CD4-positive, alpha-beta T cell treated with Interferon alpha-2 for 1 hour (primary cell): Measurements from ENCODE around the gene S100A12.
"Not testable (repeated sequence)": the region's sequence is repeated elsewhere in the genome, so short reads cannot be mapped to it uniquely, and the experiment has no call there.

ENCODE experiments used
- DNase-seq, 2 donors: peaks; one replicate each; pipeline ENCODE4 v3.0.0-alpha.2; 2020 to 2022

The S100A12 gene

DNA sequence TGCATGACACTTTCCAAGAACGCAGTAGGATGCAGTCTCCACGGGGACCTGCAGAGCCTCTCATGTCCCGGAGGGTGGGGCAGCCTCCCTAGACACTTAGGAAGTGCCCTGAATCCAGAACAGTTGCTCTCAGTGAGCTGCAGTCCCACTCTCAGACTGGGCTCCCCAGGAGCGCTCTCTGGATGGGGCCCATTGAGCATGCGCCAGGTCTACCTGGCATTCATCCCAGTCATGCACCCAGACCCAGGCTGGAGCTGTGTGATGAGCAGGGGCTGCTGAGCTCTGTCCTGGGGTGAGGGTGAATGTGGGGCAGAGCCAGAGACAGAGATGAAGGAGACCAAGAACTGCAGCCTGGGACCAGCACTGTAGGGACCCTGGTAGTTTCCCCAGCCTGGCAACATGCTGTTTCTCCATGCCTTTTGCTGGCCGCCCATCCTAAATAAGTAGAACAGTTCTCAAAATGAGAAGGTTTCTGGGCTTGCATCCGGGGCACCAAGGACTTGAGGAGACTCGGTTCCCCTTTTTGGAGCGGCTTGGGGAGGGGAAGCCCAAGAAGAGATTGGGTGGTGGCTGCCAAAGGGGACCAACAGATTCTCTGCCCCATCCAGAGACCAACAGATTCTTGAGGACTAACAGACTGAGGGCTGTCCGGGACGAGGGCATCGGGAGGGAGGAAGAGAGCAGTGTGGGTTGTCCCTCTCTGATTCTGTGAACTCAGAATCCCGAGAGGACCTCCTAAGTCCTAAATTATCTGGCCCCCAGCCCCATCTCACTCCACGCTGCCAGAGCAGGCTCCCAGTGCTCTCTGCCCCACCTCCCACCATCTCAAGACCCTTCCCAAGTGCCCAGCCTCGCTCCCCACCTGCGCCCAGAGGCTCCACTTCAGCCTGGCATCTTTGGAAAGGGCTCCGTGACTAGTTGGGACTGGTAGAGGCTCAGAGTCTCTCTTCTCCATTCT lies 25.8 kb downstream of the S100A12 start:
- no peak for DNase-seq

DNA sequence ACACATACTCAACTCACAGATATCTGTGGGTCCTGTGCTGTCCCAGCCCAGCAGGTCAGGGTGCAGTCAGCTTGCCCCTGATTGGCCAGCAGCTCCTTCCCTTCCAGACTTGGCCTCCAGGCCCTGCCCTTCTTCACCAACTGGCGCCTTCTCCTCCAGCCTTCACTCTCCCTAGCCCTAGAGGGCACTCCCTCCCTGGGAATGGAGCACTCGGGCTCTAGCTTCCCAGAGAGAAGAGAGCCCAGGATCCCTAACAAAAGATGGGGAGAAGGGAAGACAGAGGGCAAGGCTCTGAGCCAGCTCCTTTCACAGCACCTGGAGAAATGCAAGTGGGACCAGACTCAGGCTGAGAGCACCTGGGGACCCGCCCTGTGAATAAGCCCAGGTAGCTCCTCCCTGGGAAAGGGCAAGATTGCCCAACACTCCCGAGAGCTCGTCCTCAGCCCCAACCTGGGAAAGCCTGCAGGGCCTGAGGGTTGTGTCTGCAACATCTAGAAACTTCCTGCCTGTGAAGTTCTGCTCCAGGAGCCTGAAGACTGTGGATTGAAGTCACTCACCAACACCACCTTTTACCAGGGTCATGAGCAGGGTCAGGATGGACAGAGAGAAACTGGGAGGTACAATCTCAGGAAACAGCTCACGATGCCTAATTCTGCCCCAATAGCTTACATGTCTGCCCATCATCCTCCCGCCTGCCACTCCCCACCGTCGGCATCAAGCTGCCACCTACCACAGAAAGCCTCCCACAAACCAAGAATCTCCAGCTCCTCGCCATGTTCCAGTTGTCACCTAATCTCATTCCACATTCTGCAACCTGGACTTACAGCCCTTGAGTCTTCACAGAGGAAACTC lies 26.7 kb downstream of the S100A12 start, which contains the start of gene PGLYRP4:
Gene PGLYRP4, minus strand, starts transcription at position 331 of the 852 bp plus-strand sequence. CDS start 909 bp downstream, outside the sequence.
- no peak for DNase-seq

DNA sequence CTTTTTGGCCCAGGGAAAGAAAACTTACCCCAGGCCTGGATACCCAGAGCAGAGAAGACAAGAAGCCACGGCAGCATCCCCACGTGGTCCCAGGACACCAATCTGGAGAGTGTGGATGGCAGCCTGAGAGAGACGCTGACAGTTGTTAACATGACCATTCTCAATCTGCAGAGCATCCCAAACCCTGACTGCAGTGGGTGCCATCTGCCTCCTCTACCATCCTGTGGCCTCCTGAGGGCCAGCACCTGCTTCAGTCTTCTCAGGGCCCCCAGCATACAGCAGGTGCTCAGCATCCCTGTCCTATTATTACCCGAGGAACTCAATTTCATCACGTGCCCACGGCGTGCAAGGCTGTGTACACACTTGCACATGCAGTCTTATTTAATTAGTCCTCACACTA lies 27.6 kb downstream of the S100A12 start:
- DNase-seq, result no peak

DNA sequence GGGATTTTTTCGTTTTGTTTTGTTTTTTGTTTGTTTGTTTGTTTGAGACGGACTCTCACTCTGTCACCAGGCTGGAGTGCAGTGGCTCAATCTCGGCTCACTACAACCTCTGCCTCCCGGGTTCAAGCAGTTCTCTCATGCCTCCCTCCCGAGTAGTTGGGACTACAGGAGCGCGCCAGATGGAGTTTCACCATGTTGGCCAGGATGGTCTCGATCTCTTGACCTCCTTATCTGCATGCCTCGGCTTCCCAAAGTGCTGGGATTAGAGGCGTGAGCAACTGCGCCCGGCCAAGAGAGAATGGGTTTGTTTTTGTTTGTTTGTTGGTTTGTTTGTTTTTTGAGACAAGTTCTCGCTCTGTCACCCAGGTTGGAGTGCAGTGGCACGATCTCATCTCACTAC lies 28.4 kb downstream of the S100A12 start:
- DNase-seq, result not testable (repeated sequence)

DNA sequence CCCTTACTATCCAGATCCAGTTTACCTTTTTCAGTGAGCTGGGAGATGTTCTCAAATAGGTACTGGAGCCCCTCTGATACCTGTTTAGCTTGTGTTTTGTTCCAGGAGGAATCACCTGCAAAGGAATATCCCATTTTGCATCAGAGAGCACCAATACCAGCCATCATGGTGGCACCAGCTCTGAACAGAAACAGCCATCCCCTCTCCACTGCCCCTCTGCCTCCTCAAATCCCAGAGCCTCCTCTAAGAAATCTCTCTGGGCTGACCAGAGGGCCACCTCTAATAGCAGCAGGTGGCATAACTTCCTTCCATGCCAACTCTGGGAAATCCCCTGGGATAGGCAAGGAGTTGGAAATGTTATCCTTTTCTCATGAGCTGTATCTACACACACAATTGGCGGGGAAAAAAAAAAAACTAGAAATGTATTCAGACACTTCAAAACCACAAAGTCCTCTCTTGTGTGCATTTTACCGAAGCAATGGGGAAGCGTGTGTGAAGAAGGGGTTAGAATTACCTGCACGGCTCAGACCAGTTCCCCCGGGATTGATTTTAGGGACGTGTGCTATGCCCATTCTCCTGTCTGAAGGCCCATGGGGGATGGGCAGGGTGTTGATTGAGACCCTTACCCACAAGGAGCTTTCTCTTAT lies 29.2 kb downstream of the S100A12 start:
- DNase-seq, result no peak

DNA sequence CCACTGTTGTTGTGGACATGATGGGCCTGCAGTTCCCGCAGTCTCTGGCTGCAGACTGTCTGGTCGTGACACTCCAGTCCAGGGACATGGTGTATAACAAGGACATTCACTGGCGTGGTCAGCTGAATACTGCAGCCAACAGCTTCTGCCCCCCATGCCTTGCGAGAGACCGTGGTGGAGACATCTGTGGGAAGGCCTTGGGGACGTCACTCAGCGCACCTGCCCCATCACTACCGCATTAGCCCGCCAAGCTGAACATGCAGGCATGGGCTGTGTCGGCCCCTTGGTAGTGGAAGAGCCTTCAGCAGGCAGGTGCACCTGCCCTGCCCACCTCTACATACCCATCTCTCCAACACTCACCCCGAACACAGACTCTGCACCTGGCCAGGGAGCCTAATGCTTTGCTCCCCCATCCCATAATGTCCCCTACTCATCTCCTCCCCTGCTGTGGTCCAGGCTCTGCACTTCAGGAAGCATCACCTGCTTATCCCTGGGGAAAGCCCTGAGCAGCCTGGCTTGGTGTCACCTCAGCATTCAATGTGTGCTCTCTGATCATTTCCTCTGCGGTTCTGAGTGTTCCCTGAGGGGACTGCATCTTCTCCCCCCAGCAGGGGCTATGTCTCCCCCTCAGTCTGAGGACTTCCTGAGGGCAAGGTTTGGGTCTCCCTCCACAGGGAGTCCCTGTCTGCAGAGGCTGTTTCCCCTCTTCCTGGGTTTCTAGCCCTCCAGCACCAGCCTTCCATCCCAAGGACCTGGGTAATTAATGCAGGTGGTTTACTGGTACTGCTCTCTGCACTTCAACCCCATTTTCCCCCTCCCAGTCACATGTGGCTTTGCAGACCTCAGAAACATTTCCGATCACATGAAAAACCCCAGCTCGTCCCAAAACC lies 30.0 kb downstream of the S100A12 start:
- no peak for DNase-seq

DNA sequence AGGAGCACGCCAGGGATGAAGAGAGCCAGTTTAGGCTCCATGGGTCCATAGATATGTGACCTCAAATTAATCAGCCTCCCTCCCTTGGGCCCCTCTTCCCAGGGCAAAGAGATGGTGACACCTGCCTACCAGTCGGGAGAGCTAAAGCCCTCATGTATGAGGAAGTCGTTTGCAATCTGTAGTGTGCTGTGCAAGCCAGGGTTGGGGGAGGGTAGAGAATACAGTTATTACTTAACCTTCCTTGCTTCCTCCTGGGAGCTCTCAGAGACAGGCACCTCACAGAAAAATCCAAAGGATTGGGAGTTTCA lies 30.7 kb downstream of the S100A12 start:
- DNase-seq, result no peak

DNA sequence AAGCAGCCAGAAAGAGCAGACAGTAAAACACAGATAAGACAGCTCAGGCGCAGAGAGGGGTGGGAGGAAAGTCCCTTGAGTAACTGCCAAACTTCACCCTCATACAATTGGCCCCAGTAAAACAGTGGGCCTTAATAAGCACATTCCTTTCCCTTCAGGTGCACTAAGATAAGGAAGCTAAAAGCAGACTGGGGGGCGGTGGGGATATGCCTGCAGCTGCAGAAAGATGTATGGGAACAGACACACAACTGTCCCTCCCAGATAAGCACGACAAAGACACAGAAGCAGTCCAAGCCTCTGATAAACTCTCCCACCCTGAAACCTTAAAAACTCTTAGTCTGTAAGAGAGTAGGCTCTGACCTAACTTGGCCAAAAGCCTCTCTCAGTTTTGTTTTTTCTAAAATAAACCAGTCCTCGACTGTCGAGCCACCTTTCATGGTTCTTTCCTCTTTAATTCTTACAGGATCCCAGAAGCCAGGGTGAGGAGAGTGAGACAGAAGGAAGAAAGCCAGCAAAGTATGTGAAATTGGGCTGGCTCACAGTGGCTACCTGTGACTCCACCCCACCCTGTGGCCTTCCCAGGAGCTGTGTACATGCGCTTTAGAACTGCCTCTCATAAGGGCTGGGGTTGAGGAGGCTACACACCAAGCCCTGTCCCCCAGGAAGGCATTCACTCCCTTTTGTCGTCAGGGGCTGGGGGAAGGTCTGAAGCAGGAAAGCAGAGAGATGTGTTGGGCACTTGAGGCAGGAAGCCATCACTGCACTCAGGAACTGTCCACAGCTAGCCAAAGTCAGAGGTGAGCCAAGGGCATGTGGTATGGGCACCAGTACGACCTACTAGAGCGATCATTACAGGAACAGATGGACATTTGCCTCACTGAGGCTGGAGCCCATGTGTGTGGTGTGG lies 31.4 kb downstream of the S100A12 start:
- DNase-seq, result no peak

DNA sequence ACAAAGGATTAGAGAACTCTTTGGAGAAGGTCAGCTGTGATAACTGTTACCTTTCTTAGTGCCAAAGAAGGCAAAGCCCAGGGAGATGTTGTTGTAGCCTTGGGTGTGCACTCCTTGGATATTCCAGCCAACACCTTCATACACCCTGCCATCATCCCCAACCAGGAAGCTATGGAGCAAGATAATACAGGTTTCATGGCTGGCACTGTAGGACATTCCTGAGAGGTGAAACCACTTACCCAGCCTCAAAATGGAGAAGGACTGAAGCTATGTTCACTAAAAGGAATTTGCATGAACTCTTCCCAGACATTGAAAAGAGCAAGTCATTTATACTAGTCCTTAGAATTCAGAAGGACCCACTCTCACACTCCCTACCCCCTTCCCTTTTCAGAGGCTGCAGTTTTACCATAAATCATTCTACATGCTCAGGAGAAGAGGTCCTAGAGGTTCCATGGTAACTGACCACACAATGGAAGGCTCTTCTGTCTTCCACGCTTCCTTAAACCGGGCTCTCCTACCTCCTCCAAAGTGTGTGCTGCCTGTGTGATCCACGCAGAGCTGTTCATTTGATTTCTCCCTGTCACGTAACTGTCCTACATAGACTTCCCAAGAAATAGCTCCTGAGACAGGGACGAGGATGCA lies 32.3 kb downstream of the S100A12 start:
- DNase-seq, result no peak

DNA sequence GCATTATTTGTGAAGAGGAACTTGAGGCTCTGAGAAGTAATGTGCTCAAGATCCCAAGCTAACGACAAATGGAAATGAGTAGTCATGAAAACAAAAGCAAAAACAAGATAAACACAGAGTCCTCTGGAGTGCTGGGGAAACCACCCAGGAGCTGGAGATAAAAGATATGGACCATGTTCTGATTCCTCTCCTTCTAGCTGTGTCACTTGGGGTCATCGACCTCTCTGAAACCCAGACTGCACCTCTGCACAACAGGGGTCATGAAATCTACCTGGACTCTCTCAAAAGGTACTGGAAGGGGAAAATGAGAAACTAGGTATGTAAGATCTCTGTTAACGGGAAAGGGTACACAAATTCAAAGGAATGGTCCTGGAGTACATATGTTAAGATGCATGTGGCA lies 33.2 kb downstream of the S100A12 start:
- no peak for DNase-seq

DNA sequence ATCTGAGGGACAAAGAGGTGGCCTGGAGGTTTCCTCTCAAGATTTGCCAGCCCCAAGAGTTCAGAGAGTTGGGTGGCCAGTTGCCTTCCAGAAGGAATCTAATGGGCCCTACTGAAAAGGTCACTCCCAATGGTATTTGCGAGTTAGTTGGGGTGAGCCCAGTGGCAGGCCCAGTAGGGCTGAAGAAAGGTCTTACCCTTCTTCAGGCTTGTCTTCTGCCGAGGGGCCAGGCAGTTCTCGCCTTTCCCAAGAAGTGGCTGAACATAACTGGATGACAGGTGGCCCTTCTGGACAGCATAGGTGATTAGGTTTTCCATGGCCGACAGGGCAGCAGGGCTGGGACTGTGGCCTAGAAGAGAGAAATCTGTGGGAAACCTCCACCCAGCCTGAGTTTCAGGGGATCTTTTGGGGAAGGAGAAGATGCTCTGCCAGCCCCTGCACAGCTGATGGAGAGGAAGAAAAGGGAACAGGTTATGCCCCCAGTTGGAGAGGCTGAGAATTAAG lies 33.9 kb downstream of the S100A12 start:
- no peak for DNase-seq

DNA sequence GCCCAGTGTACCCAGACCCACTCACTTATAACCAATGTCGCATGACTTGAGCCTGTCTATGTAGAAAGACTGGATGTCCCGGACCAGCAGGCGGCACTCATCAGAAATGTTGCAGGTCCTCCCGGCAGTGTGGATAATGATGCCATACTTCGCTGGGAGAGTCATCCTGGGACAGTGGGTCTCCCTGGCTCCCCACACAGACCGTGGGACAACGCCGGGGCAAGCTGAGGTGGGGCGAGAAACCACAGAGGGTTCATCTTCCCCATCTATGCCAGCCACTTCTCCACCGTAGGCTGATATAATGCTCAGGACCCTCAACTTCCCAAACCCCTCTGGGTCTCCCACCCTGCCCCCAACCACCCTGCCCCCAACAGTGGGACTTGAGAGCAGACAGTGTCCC lies 35.1 kb downstream of the S100A12 start:
- no peak for DNase-seq

DNA sequence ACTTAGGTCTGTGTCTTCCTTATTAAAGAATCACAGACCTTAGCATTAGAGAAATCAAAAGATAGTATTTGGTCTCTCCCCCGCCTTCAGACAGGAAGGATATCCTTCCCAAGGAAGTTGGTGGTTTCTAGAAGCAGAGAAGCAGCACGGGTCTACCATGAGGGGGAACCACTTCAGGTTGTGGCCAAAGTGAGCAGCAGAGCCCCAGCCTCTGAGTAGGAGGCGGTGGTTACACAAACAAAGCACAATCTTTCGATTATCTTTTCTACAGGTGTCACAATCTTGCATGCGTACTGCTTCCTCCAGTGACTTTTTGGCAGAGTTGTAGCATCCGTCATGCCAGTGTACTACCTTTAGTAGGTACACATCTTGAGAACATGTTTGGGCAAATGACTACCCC lies 35.6 kb downstream of the S100A12 start:
- DNase-seq, result no peak

DNA sequence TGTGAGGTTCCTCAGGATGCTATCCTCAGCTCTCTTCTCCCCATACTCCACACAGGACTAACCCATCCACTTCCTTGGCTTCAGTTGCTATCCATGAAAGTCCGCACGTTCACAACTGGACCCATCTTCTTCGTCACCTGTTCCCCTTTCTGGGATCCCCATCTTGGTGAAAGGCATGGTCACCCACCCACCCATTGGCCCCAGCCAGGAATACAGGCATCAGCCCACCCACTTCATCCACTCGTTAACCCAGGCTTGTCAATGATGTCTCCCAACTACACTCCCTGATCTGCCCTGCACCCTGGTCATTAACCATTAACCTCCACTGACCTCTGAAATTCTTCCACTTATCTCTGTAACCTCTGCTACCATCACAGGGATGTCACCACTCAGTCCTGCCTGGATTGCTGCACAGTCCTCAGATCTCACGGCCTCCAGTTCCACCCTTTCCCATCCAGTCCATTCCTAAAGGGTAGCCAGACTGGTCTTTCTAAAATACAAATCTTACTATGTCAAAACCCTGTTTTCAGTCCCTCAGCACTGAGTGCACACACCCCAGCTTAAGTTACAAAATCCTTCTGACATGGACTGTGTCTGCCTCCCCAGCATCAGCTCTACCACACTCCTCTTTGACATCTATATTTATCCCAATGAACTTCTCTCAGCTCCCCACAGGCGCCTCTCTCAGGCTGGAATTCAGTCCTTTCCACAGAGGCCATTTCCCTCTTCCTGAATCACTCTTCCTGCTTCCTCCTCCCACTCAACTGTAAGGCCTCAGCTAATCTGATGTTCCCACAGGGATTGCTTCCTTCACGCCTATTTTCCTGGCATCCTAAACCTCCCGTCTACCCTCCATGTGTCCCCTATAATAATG lies 37.2 kb downstream of the S100A12 start:
- DNase-seq, result no peak

DNA sequence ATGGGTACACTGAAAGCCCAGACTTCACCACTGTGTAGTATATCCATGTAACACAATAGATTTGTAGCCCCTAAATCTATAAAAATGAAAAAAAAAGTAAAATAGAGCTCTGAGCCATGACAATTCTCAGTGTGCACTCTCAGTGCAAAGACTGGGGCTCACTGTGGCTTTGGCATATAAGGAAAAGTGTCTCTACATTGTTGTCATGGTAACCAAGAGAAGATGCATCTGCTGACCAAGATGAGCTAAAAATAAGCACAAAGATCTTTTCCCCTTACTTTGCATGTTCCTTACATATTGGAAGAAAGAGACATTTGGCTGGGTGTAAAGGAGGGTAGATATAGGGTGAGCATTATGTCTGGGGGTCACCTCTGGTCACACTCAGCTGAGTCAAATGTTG lies 38.8 kb downstream of the S100A12 start:
- DNase-seq, result no peak

DNA sequence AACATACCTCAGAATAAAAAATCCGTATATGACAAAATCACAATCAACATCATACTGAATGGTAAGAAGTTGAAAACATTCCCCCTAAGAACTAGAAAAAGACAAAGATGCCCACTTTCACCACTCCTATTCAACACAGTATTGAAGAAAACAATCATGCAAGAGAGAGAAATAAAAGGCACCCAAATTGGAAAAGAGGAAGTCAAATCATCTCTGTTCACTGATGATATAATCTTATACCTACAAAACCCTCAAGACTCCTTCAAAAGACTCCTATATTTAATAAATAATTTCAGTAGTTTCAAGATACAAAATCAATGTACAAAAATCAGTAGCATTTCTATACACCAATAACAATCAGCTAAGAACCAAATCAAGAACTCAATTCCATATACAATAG lies 41.5 kb downstream of the S100A12 start:
- no peak for DNase-seq

DNA sequence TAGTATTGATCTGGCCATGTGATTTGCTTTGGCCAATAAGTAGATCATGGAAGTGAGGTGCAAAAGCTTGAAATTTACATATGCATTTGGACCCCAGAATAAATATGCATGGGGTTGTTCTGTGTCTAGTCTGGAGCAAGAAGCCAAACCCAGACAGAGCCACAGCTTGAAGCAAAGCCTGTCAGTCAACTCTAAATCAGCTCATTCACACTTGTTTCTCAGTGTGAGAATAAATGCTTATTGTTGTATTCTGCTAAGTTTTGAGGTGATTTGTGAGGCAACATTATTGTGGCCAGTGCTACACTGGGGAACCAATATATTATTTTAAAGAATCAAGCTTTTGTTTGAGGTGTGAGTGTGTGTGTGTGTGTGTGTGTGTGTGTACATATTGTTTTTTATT lies 50.5 kb downstream of the S100A12 start:
- DNase-seq, result no peak
